Naive B cell (primary cell): ENCODE results near the gene POLD1. TPM values are rescaled to one million over a fixed set of nuclear protein-coding genes. Genes with fewer than 3 reads are reported as not detected.
"Not testable (repeated sequence)": the region's sequence is repeated elsewhere in the genome, so short reads cannot be mapped to it uniquely, and the experiment has no call there.

Experiments
- ATAC-seq, 2 donors: fragments of 150-1000 bp; cut with Tn5 transposase; 2 replicates each; pipeline ENCODE4 v1.10.0; 2021; ENCODE audit warnings: low read depth in 2 of 2, mild to moderate bottlenecking in 2 of 2, moderate library complexity in 2 of 2
- DNase-seq: peaks from one replicate; pipeline ENCODE4 v3.0.0; 2022
- H3K27ac Mint-ChIP-seq, 6 donors: one replicate each; pipeline ENCODE4 v1.8.0; 2020 to 2022; ENCODE audit warnings: mild to moderate bottlenecking in 6 of 6, mixed read lengths in 6 of 6, moderate library complexity in 5 of 6, inconsistent platforms in 2 of 6
- H3K27me3 Mint-ChIP-seq, 3 donors: one replicate each; pipeline ENCODE4 v1.8.0; 2021 to 2022; ENCODE audit warnings: mixed read lengths in 3 of 3, mild to moderate bottlenecking in 1 of 3
- H3K36me3 Mint-ChIP-seq, 2 donors: one replicate each; pipeline ENCODE4 v1.8.0; 2020 to 2022; ENCODE audit warnings: mixed read lengths in 2 of 2, inconsistent platforms in 1 of 2, mild to moderate bottlenecking in 1 of 2
- H3K4me1 Mint-ChIP-seq, 3 donors: one replicate each; pipeline ENCODE4 v1.8.0; 2020 to 2022; ENCODE audit warnings: mixed read lengths in 3 of 3, inconsistent platforms in 1 of 3, mild to moderate bottlenecking in 1 of 3, moderate library complexity in 1 of 3
- H3K4me3 Mint-ChIP-seq, 8 donors: one replicate each; pipeline ENCODE4 v1.8.0; 2020 to 2022; ENCODE audit warnings: mild to moderate bottlenecking in 8 of 8, mixed read lengths in 8 of 8, moderate library complexity in 8 of 8, inconsistent platforms in 2 of 8
- H3K9me3 Mint-ChIP-seq, 7 donors: one replicate each; pipeline ENCODE4 v1.8.0; 2020 to 2022; ENCODE audit warnings: mixed read lengths in 7 of 7, mild to moderate bottlenecking in 5 of 7, inconsistent platforms in 2 of 7, moderate library complexity in 1 of 7
- polyA plus RNA-seq, 6 donors: library from polyadenylated mRNA; unstranded; fragments of 300-500 nt; fragmentation: Illumina TruSeq; gene quantifications; one replicate each; pipeline ENCODE4 v1.2.3, GENCODE V29; 2021; ENCODE audit warnings: low read depth in 6 of 6

Gene POLD1
- 10 to 100 TPM; 22.9 to 46.7 (median 32.1) TPM for polyA plus RNA-seq

GRCh38 chr19:50383852-50384684 is at the start of gene POLD1:
POLD1 (plus strand) TSS chr19:50384347; CDS start chr19:50398852, 14,505 bp downstream.
- Mint-ChIP-seq H3K9me3 (peaks cover 0 to 1% (median 0%) of the 10 kb centered on the region in 7 donors), H3K4me3 (peak within 1 kb of the TSS; percentile 84 to 98 (median 97)), H3K36me3 (peaks cover 12 to 20% of the 10 kb centered on the region in 2 donors), H3K27ac (peak within 1 kb of the TSS; percentile 90 to 99 (median 98)), H3K4me1 (peaks cover 39 to 49% (median 42%) of the 10 kb centered on the region in 3 donors), H3K27me3 (no peaks in the 10 kb centered on the region)
- DNase-seq = peak; percentile 99
- ATAC-seq = peak; percentile 81 to 87

GRCh38 chr19:50334741-50335421 is 49.3 kb upstream of the POLD1 start:
- Mint-ChIP-seq H3K4me3 (peak overlapping the region in 7 of 8 donors; percentile 5 to 95 (median 86)), H3K4me1 (peaks cover 65 to 92% (median 87%) of the 10 kb centered on the region in 3 donors), H3K9me3 (peaks cover 0 to 9% (median 0%) of the 10 kb centered on the region in 7 donors), H3K36me3 (peaks cover 13 to 26% of the 10 kb centered on the region in 2 donors), H3K27me3 (no peaks in the 10 kb centered on the region), H3K27ac (peak overlapping the region in 4 of 6 donors; percentile 56 to 85 (median 70))
- no peak for ATAC-seq
- no peak for DNase-seq

- Mint-ChIP-seq H3K27ac (peak overlapping the region in 3 of 6 donors; percentile 51 to 54 (median 54)), H3K4me3 (peak overlapping the region in 3 of 8 donors; percentile 23 to 78 (median 57)), H3K4me1 (peaks cover 57 to 88% (median 84%) of the 10 kb centered on the region in 3 donors), H3K36me3 (peaks cover 17 to 26% of the 10 kb centered on the region in 2 donors)
- H3K9me3 Mint-ChIP-seq, DNase-seq, H3K27me3 Mint-ChIP-seq, ATAC-seq: not testable (repeated sequence)
Measured at GRCh38 chr19:50337031-50337430, 47.1 kb upstream of the POLD1 start.

- peaks cover 43 to 82% (median 75%) of the 10 kb centered on the region in 3 donors for H3K4me1 Mint-ChIP-seq
- H3K4me3 Mint-ChIP-seq = peak overlapping the region; percentile 60 to 98 (median 84)
- peaks cover 15 to 23% of the 10 kb centered on the region in 2 donors for H3K36me3 Mint-ChIP-seq
Measured at GRCh38 chr19:50340331-50340730, 43.8 kb upstream of the POLD1 start.

GRCh38 chr19:50341091-50341564 is 43.0 kb upstream of the POLD1 start:
- peaks cover 0 to 4% (median 0%) of the 10 kb centered on the region in 7 donors for H3K9me3 Mint-ChIP-seq
- peak; percentile 71 for DNase-seq
- H3K27ac Mint-ChIP-seq = peak overlapping the region; percentile 47 to 97 (median 88)
- H3K27me3 Mint-ChIP-seq = no peaks in the 10 kb centered on the region
- peaks cover 9 to 15% of the 10 kb centered on the region in 2 donors for H3K36me3 Mint-ChIP-seq
- H3K4me1 Mint-ChIP-seq = peaks cover 37 to 83% (median 70%) of the 10 kb centered on the region in 3 donors
- H3K4me3 Mint-ChIP-seq = peak overlapping the region; percentile 71 to 98 (median 86)
- ATAC-seq = peak; percentile 55 to 57

More at GRCh38 chr19:50340331-50340730, 43.8 kb upstream of the POLD1 start:
- Mint-ChIP-seq H3K27me3 (no peaks in the 10 kb centered on the region), H3K9me3 (peaks cover 0 to 4% (median 0%) of the 10 kb centered on the region in 7 donors), H3K27ac (peak overlapping the region in 3 of 6 donors; percentile 47 to 93 (median 89))
- DNase-seq (no peak), ATAC-seq (no peak)

GRCh38 chr19:50344661-50345318 is 39.4 kb upstream of the POLD1 start:
- peak overlapping the region; percentile 86 to 99 (median 97) for H3K27ac Mint-ChIP-seq
- peaks cover 5 to 8% of the 10 kb centered on the region in 2 donors for H3K36me3 Mint-ChIP-seq
- peaks cover 0 to 7% (median 0%) of the 10 kb centered on the region in 7 donors for H3K9me3 Mint-ChIP-seq
- H3K27me3 Mint-ChIP-seq = no peaks in the 10 kb centered on the region
- peak; percentile 78 to 82 for ATAC-seq
- peak; percentile 92 for DNase-seq
- peaks cover 39 to 87% (median 65%) of the 10 kb centered on the region in 3 donors for H3K4me1 Mint-ChIP-seq
- H3K4me3 Mint-ChIP-seq = peak overlapping the region; percentile 86 to 98 (median 92)

GRCh38 chr19:50347089-50347581 is 37.0 kb upstream of the POLD1 start:
- DNase-seq = peak; percentile 87
- H3K9me3 Mint-ChIP-seq, H3K27me3 Mint-ChIP-seq, H3K36me3 Mint-ChIP-seq: not testable (repeated sequence)
- H3K27ac Mint-ChIP-seq = peak overlapping the region; percentile 86 to 98 (median 96)
- peaks cover 40 to 85% (median 62%) of the 10 kb centered on the region in 3 donors for H3K4me1 Mint-ChIP-seq
- H3K4me3 Mint-ChIP-seq = peak overlapping the region; percentile 69 to 89 (median 78)
- ATAC-seq = peak; percentile 56 to 57

GRCh38 chr19:50349277-50350057 is 34.7 kb upstream of the POLD1 start:
- H3K4me3 Mint-ChIP-seq = peak overlapping the region in 1 of 8 donors; percentile 49
- peaks cover 31 to 72% (median 47%) of the 10 kb centered on the region in 3 donors for H3K4me1 Mint-ChIP-seq
- DNase-seq (no peak), ATAC-seq (no peak)
- peak overlapping the region in 2 of 6 donors; percentile 49 to 75 for H3K27ac Mint-ChIP-seq
- peaks cover 0 to 7% (median 0%) of the 10 kb centered on the region in 7 donors for H3K9me3 Mint-ChIP-seq
- no peaks in the 10 kb centered on the region for H3K36me3 Mint-ChIP-seq
- no peaks in the 10 kb centered on the region for H3K27me3 Mint-ChIP-seq

- peaks cover 30 to 56% (median 30%) of the 10 kb centered on the region in 3 donors for H3K4me1 Mint-ChIP-seq
- H3K9me3 Mint-ChIP-seq = peaks cover 0 to 2% (median 0%) of the 10 kb centered on the region in 7 donors
- DNase-seq (no peak), ATAC-seq (no peak)
- H3K27me3 Mint-ChIP-seq = no peaks in the 10 kb centered on the region
- H3K36me3 Mint-ChIP-seq = no peaks in the 10 kb centered on the region
- no peak overlapping the region for H3K4me3 Mint-ChIP-seq
- H3K27ac Mint-ChIP-seq = no peak overlapping the region
Measured at GRCh38 chr19:50352242-50352641, 31.9 kb upstream of the POLD1 start.

- H3K4me1 Mint-ChIP-seq = peaks cover 30 to 54% (median 33%) of the 10 kb centered on the region in 3 donors
- H3K4me3 Mint-ChIP-seq, H3K27me3 Mint-ChIP-seq, H3K9me3 Mint-ChIP-seq, H3K27ac Mint-ChIP-seq, DNase-seq, ATAC-seq, H3K36me3 Mint-ChIP-seq: not testable (repeated sequence)
Measured at GRCh38 chr19:50353487-50353880, 30.7 kb upstream of the POLD1 start.

GRCh38 chr19:50356691-50357177 is 27.4 kb upstream of the POLD1 start:
- ATAC-seq = no peak
- H3K4me1 Mint-ChIP-seq = peaks cover 35 to 52% (median 43%) of the 10 kb centered on the region in 3 donors

More at GRCh38 chr19:50356691-50357177, 27.4 kb upstream of the POLD1 start:
- Mint-ChIP-seq H3K36me3 (peaks cover 0 to 5% of the 10 kb centered on the region in 2 donors), H3K4me3 (peak overlapping the region; percentile 90 to 97 (median 94)), H3K9me3 (peaks cover 0 to 2% (median 0%) of the 10 kb centered on the region in 7 donors), H3K27me3 (no peaks in the 10 kb centered on the region), H3K27ac (peak overlapping the region; percentile 96 to 100 (median 99))
- no peak for DNase-seq
